ENCODE data around the gene NREP. TPM values are rescaled to one million over a fixed set of nuclear protein-coding genes. Genes with fewer than 3 reads are reported as not detected.
A peak's percentile ranks its signal among the peaks of the same experiment; 100 is the strongest.

The NREP gene
- total RNA-seq, 1 experiment from 2014 or later, result 2.3 TPM

GRCh38 chr5:111764019-111764418 is 7.0 kb upstream of the NREP start:
- no peak for DNase-seq
- H3K9me3 ChIP-seq, result no peaks in the 10 kb centered on the region
- H3K4me1 ChIP-seq, result no peaks in the 10 kb centered on the region
- BruUV-seq (replicated peaks), result no TSS peak
- peaks cover 18% of the 10 kb centered on the region for H3K27me3 Mint-ChIP-seq (ENCODE audit: insufficient read depth, unreplicated experiment)
- intact Hi-C loops (cut with micrococcal nuclease; ENCODE audit: unreplicated experiment), result no loop called here
- H3K27me3 ChIP-seq (replicated peaks; ENCODE audit: control insufficient read depth, insufficient read depth, low read length), result no peaks in the 10 kb centered on the region
- no peaks in the 10 kb centered on the region for H3K4me1 Mint-ChIP-seq (ENCODE audit: low read depth, unreplicated experiment)
- H3K4me3 ChIP-seq (ENCODE audit: low read depth, low read length), result no peak overlapping the region
- no peak overlapping the region for H3K27ac Mint-ChIP-seq (ENCODE audit: unreplicated experiment)
- no peaks in the 10 kb centered on the region for H3K9me3 Mint-ChIP-seq (ENCODE audit: unreplicated experiment)
- no peaks in the 10 kb centered on the region for H3K36me3 Mint-ChIP-seq (ENCODE audit: insufficient read depth, unreplicated experiment)
- H3K4me3 Mint-ChIP-seq (ENCODE audit: unreplicated experiment), result no peak overlapping the region
- no peak for TF ChIP-seq CTCF (IDR thresholded peaks at IDR 0.05; ENCODE audit: insufficient read depth in 1 of 2, low read depth in 1 of 2, low read length in 1 of 2, severe bottlenecking in 1 of 2, unreplicated experiment in 1 of 2)
- no peaks in the 10 kb centered on the region for H3K36me3 ChIP-seq (ENCODE audit: control insufficient read depth, insufficient read depth, low read length)
- POLR2A ChIA-PET, result no interaction called here
- CTCF ChIA-PET, result no interaction called here

- H3K27me3 ChIP-seq (replicated peaks; ENCODE audit: control insufficient read depth, insufficient read depth, low read length), result peaks cover 1% of the 10 kb centered on the region; the same call in 1 of the 2 replicates
- Mint-ChIP-seq H3K4me3 (ENCODE audit: unreplicated experiment) (no peak overlapping the region), H3K36me3 (ENCODE audit: insufficient read depth, unreplicated experiment) (no peaks in the 10 kb centered on the region), H3K27me3 (ENCODE audit: insufficient read depth, unreplicated experiment) (peaks cover 21% of the 10 kb centered on the region), H3K9me3 (ENCODE audit: unreplicated experiment) (no peaks in the 10 kb centered on the region), H3K4me1 (ENCODE audit: low read depth, unreplicated experiment) (no peaks in the 10 kb centered on the region), H3K27ac (ENCODE audit: unreplicated experiment) (no peak overlapping the region)
- no peak overlapping the region for H3K4me3 ChIP-seq (ENCODE audit: low read depth, low read length)
- H3K36me3 ChIP-seq (ENCODE audit: control insufficient read depth, insufficient read depth, low read length), result no peaks in the 10 kb centered on the region
- DNase-seq, result no peak
- TF ChIP-seq CTCF (IDR thresholded peaks at IDR 0.05; ENCODE audit: insufficient read depth in 1 of 2, low read depth in 1 of 2, low read length in 1 of 2, severe bottlenecking in 1 of 2, unreplicated experiment in 1 of 2), result no peak
- intact Hi-C loops (cut with micrococcal nuclease; ENCODE audit: unreplicated experiment), result no loop called here
- H3K9me3 ChIP-seq, result no peaks in the 10 kb centered on the region
- ChIA-PET CTCF (no interaction called here), POLR2A (no interaction called here)
- H3K4me1 ChIP-seq, result peaks cover 6% of the 10 kb centered on the region; the same call in 1 of the 2 replicates
- no TSS peak for BruUV-seq (replicated peaks)
Observed at GRCh38 chr5:111762895-111763294, 5.9 kb upstream of the NREP start.

GRCh38 chr5:111758284-111758628 is 1.3 kb upstream of the NREP start:
- H3K4me1 ChIP-seq, result peaks cover 11% of the 10 kb centered on the region; the same call in 1 of the 2 replicates
- peaks cover 21% of the 10 kb centered on the region for H3K27me3 Mint-ChIP-seq (ENCODE audit: insufficient read depth, unreplicated experiment)
- H3K36me3 ChIP-seq (ENCODE audit: control insufficient read depth, insufficient read depth, low read length), result no peaks in the 10 kb centered on the region
- no peak for DNase-seq
- TF ChIP-seq CTCF (IDR thresholded peaks at IDR 0.05; ENCODE audit: insufficient read depth in 1 of 2, low read depth in 1 of 2, low read length in 1 of 2, severe bottlenecking in 1 of 2, unreplicated experiment in 1 of 2), result no peak
- intact Hi-C loops (cut with micrococcal nuclease; ENCODE audit: unreplicated experiment), result loop anchor here (5.0 kb wide), 2 partner anchors 206 to 389 kb away; no protein-coding TSS in a partner anchor
- H3K36me3 Mint-ChIP-seq (ENCODE audit: insufficient read depth, unreplicated experiment), result no peaks in the 10 kb centered on the region
- ChIA-PET CTCF (interaction anchor here (0.6 kb wide), 1 partner anchor 43 kb away, joined by 4 read pairs; no protein-coding TSS in a partner anchor), POLR2A (no interaction called here)
- peaks cover 4% of the 10 kb centered on the region for H3K4me1 Mint-ChIP-seq (ENCODE audit: low read depth, unreplicated experiment)
- peak overlapping the region; percentile 73 for H3K4me3 Mint-ChIP-seq (ENCODE audit: unreplicated experiment)
- peak overlapping the region; percentile 46 for H3K4me3 ChIP-seq (ENCODE audit: low read depth, low read length)
- H3K27ac Mint-ChIP-seq (ENCODE audit: unreplicated experiment), result peak overlapping the region; percentile 82
- BruUV-seq (replicated peaks), result no TSS peak
- H3K27me3 ChIP-seq (replicated peaks; ENCODE audit: control insufficient read depth, insufficient read depth, low read length), result peaks cover 1% of the 10 kb centered on the region; the same call in 1 of the 2 replicates
- no peaks in the 10 kb centered on the region for H3K9me3 Mint-ChIP-seq (ENCODE audit: unreplicated experiment)
- H3K9me3 ChIP-seq, result no peaks in the 10 kb centered on the region

Data from Caco-2 (cell line).